NCI-H748 (cell line): Measurements from ENCODE around the gene NDUFA7.
"Not testable (repeated sequence)": the region's sequence is repeated elsewhere in the genome, so short reads cannot be mapped to it uniquely, and the experiment has no call there.

Experiments
- DNase-seq: peaks from one replicate; lab custom pipeline; 2025; ENCODE audit not compliant: unreplicated experiment; lab: John Stamatoyannopoulos, UW

NDUFA7 gene

DNA sequence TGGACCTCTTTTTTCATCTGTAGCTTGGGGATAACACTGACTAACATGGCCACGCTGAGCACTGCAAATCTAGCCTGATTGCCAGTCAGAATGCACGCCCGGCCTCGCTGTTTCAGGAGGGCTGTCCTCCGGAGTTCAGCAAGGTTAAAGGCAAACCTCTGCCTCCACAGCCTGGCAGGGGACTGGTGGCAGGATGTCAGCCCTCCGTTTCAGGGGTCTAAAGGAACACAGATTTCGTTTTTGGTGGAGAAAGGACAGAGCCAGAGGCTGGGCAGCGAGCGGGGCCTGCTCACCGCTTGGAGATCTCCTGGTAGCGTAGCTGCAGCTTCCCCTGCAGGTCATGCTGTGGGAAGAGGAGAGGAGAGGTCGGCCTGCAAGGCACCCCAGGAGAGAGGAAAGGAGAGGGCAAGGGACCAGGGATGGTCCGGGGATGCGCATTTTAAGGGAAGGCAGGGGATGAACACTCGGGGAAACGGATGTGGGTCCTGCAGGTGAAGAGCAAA is 560 bp downstream of the NDUFA7 start:
- DNase-seq = no peak

- DNase-seq = no peak
These were observed 1.2 kb downstream of the NDUFA7 start for GRCh38 chr19:8319807-8320520.

DNA sequence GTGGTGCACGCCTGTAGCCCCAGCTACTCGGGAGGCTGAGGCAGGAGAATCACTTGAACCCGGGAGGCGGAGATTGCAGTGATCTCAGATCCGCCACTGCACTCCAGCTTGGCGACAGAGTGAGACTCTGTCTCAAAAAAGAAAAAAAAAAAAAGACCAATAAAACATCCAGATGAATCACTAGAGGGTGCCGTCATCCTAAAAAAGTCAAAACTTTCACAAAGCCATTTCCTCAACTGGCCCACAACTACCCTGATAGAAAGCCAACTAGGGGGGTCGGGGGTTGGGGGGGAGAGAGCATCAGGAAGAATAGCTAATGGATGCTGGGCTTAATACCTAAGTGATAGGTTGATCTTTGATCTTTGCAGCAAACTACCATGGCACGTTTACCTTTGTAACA is 2.3 kb downstream of the NDUFA7 start:
- DNase-seq = not testable (repeated sequence)

- no peak for DNase-seq
These were observed 4.6 kb downstream of the NDUFA7 start for GRCh38 chr19:8316351-8317125.

DNA sequence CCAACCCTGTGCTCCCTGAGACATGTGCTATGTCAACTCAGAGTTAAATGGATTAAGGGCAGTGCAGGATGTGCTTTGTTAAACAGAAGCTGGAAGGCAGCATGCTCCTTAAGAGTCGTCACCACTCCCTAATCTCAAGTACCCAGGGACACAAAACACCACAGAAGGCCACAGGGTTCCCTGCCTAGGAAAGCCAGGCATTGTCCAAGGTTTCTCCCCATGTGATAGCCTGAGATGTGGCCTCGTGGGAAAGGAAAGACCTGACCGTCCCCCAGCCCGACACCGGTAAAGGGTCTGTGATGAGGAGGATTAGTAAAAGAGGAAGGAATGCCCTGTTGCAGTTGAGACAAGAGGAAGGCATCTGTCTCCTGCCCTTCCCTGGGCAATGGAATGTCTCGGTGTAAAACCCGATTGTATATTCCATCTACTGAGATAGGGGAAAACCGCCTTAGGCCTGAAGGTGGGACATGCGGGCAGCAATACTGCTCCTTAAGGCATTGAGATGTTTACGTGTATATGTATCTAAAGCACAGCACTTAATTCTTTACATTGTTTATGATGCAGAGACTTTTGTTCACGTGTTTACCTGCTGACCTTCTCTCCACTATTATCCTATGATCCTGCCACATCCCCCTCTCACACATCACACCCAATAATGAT is 6.1 kb downstream of the NDUFA7 start:
- DNase-seq = not testable (repeated sequence)

DNA sequence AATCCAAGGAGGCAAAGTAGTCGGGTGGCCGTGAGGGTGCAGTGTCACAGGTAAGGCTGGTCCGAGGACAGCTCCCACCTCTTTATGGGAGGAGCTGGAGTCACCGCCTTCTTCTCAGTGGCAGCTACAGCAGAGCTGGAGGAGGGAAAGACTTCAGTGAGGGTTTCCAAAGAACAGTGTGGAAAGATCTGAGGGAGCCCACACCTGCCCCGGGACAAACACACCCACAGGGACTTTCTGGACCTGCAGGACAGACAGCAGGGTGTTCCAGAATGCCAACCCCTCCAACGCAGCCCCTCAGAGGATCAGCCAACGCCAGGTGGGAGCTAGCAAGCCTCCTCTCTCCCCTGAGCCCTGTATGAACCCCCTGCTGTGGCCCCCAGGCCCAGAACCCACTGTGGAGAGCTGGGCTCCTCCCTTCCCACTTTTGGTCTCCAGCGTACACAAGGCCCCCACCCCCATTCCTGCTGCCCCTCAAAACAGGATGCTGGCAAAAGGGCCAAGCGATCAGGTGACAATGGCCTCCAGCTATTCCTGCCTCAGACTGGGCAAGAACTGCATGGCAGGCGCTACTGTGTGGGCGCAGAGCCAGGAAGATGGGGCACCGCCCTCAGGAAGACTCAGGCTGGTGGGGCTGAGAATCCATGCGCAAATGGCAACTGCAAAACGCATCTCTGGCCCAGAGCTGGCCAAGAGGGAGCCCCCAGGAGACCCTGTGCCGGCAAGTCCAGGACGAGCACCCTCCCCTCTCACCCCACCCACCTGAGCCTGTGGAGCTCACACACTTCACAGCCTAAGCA is 9.5 kb downstream of the NDUFA7 start:
- DNase-seq = no peak

GRCh38 chr19:8310342-8311055 is 10.7 kb downstream of the NDUFA7 start:
- DNase-seq = no peak

- no peak for DNase-seq
These were observed 12.3 kb downstream of the NDUFA7 start for GRCh38 chr19:8308891-8309291.

- peak; percentile 92 for DNase-seq
These were observed 13.0 kb downstream of the NDUFA7 start, which contains the start of gene CD320 for GRCh38 chr19:8307965-8308866. Gene CD320 (minus strand): TSS chr19:8308358. CDS start chr19:8308290, 68 bp downstream.

- peak; percentile 47 for DNase-seq
These were observed 13.7 kb downstream of the NDUFA7 start for GRCh38 chr19:8307400-8307964.

GRCh38 chr19:8306235-8307054 is 14.7 kb downstream of the NDUFA7 start:
- DNase-seq = no peak

DNA sequence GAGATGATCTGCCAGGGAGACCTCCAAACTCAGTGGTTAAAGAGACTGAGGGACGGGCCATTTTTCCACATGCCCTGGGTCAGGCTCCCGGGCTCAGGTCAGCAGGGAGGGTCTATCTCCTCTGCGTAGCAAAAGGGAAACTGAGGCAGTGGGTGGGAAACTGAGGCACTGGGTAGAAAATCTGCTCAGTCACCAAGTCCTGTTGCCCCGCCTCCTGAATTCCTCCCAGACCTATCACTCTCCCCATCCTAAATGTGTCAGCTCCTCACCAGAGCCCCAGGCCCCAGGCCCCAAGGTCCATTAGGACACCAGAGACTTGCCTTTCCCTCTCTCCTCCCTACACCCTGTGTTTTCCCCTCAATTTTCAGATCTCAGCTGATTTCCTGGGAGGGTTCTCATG is 15.4 kb downstream of the NDUFA7 start:
- no peak for DNase-seq

GRCh38 chr19:8304841-8305621 is 16.1 kb downstream of the NDUFA7 start:
- peak; percentile 5 for DNase-seq

DNA sequence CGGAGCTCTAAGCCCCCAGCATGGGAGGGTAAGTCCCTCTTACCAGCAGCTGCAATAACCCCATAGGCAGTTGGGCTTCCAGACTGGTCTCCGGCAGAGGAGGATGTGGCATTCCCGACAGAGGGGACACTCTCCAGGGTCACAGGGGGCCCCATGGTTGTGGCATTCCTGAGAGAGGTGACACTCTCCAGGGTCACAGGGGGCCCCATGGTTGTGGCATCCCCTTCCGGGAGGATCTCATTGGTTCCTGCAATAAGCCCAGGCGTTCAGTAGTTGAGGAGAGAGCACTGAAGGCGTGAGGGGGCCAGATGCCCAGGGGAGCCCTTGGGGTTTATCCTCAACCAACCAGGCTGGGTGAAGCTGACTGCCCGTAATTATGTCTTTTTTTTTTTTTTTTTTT is 18.4 kb downstream of the NDUFA7 start:
- DNase-seq = no peak

GRCh38 chr19:8302357-8302691 is 18.9 kb downstream of the NDUFA7 start:
- DNase-seq = no peak

- not testable (repeated sequence) for DNase-seq
These were observed 29.8 kb downstream of the NDUFA7 start for GRCh38 chr19:8291337-8291736.

DNA sequence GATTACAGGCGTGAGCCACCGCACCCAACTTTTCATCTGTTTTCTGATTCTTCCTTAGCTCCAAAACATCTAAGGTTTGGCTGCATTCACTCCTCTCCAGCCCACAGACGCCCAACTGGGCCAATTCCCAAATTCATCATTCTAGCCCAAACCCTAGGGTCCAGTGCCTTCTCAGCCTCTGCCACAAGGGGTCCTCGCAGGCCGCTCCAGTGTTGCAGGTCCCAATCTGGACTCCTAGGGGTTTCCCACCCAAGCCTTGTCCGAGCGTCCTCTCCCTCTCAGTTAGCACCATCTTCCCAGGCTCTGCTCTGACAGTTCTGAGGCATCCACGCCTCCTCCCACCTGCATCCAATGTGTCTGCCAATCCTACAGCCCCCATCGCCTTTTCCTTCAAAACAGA is 44.7 kb downstream of the NDUFA7 start:
- DNase-seq = not testable (repeated sequence)
